Measurements from ENCODE around the gene MRPL46. TPM values are rescaled to one million over a fixed set of nuclear protein-coding genes. Genes with fewer than 3 reads are reported as not detected.

Gene MRPL46
- 14.2 and 16.4 TPM in 2 replicates for total RNA-seq (2012; rRNA removed)
- 24.2 and 28.1 TPM in 2 replicates for polyA plus RNA-seq (2012; rRNA removed)
- polyA plus RNA-seq (2012; cell fraction: cytosol; rRNA removed) = 17.6 and 24.4 TPM in 2 replicates
- 7.7 and 15.2 TPM in 2 replicates for polyA plus RNA-seq (2012; cell fraction: nucleus; rRNA removed; ENCODE audit: low replicate concordance)
- percentile 64 among the genes with signal in this experiment for Bru-seq, nascent RNA
- percentile 54 among the genes with signal in this experiment for BruChase-seq, experiment 1, labeled RNA remaining after a 6-hour chase
- BruChase-seq, experiment 2, labeled RNA remaining after a 2-hour chase = percentile 59 among the genes with signal in this experiment
- long read RNA-seq, transcript MRPL46-201 (4 exons, 1,019 nt) = major isoform, 24 of 29 reads
- long read RNA-seq, partial matches to known transcripts = 2 of 29 reads
- long read RNA-seq, other reads (novel, unspliced or antisense) = 3 of 29 reads

- in situ Hi-C loops (cut with MboI; ENCODE audit: low sequenced_read_pairs) = loop anchor here (5.0 kb wide), 1 partner anchor 150 kb away; no protein-coding TSS in a partner anchor
- H3K27me3 ChIP-seq (ENCODE audit: control insufficient read depth, insufficient read depth, low read length) = no peaks in the 10 kb centered on the region
- H3K4me3 ChIP-seq (ENCODE audit: insufficient read depth, low read depth, low read length) = peak within 1 kb of the TSS; percentile 68
- TF ChIP-seq FOS (IDR thresholded peaks at IDR 0.05; ENCODE audit: low read depth, low read length) (no peak), CHD1 (IDR thresholded peaks at IDR 0.05; ENCODE audit: low read depth, low read length) (peak; percentile 88; the same call in 1 of the 2 replicates), MAZ (IDR thresholded peaks at IDR 0.05; ENCODE audit: borderline replicate concordance, low read depth, low read length) (peak; percentile 52; the same call in 1 of the 2 replicates), RFX5 (IDR thresholded peaks at IDR 0.05; ENCODE audit: low read depth, low read length) (no peak), BHLHE40 (IDR thresholded peaks at IDR 0.05; ENCODE audit: low read depth, low read length) (peak; percentile 98), NFE2L2 (IDR thresholded peaks at IDR 0.05; ENCODE audit: low read depth, low read length) (no peak), SMC3 (IDR thresholded peaks at IDR 0.05; ENCODE audit: low read depth, low read length) (no peak), MXI1 (IDR thresholded peaks at IDR 0.05; ENCODE audit: borderline replicate concordance, low read depth, low read length) (peak; percentile 52; the same call in 1 of the 2 replicates), MAFK (IDR thresholded peaks at IDR 0.05; ENCODE audit: low read depth, low read length) (no peak)
- CTCF ChIA-PET = interaction anchor here (0.8 to 1.1 kb wide), 3 partner anchors 10 to 171 kb away, joined by 3 to 4 read pairs (median 4); no protein-coding TSS in a partner anchor
- intact Hi-C loops (cut with micrococcal nuclease) = no loop called here
- H3K9me3 ChIP-seq (ENCODE audit: control insufficient read depth, insufficient read depth, low read length) = no peaks in the 10 kb centered on the region
- no TSS peak for BruUV-seq (replicated peaks)
- peaks cover 7% of the 10 kb centered on the region for H3K4me1 ChIP-seq (ENCODE audit: control insufficient read depth, insufficient read depth, low read length)
- H4K20me1 ChIP-seq (ENCODE audit: insufficient read depth, low read length) = 0 out of 2 replicates have a peak, but pooled peaks cover 2% of the 10 kb centered on the region
- H3K9me1 ChIP-seq (ENCODE audit: insufficient read depth, low read length) = peaks cover 6% of the 10 kb centered on the region; the same call in 1 of the 2 replicates
- H3K79me1 ChIP-seq (ENCODE audit: low read depth in 1 of 2, low read length in 2 of 2) = peaks cover 29 to 46% of the 10 kb centered on the region in 2 experiments
- peak within 1 kb of the TSS; percentile 79 for H3K4ac ChIP-seq (ENCODE audit: low read depth, low read length)
- peak within 1 kb of the TSS; percentile 95 for H2AK9ac ChIP-seq (replicated peaks; ENCODE audit: low read depth, low read length, poor library complexity)
- H2AK5ac ChIP-seq (ENCODE audit: low read depth, low read length) = peak within 1 kb of the TSS; percentile 76
- peak within 1 kb of the TSS; percentile 88 for H3K23ac ChIP-seq (ENCODE audit: low read depth, low read length)
- H2BK15ac ChIP-seq (ENCODE audit: low read depth, low read length) = peak within 1 kb of the TSS; percentile 53; the same call in 1 of the 3 replicates
- peak within 1 kb of the TSS; percentile 78 for H4K91ac ChIP-seq (ENCODE audit: insufficient read depth, low read depth, low read length)
- peak within 1 kb of the TSS; percentile 90 for H3K18ac ChIP-seq (ENCODE audit: low read depth, low read length)
- dilution Hi-C loops (cut with HindIII; ENCODE audit: low sequenced_read_pairs, unreplicated experiment) = no loop called here
- H4K5ac ChIP-seq (ENCODE audit: low read depth, low read length) = peak within 1 kb of the TSS; percentile 91
- peak within 1 kb of the TSS; percentile 99 for H3K4me2 ChIP-seq (ENCODE audit: low read depth, low read length)
- peak within 1 kb of the TSS; percentile 99 for H2AFZ ChIP-seq (replicated peaks; ENCODE audit: low read length, poor library complexity)
- H3K9ac ChIP-seq (ENCODE audit: low read depth, low read length) = peak within 1 kb of the TSS; percentile 83
- peak within 1 kb of the TSS; percentile 97 for H2BK5ac ChIP-seq (ENCODE audit: low read depth, low read length, poor library complexity, severe bottlenecking)
- POLR2A ChIA-PET (ENCODE audit: unreplicated experiment) = no interaction called here
- 3% methylated on average over 6 of the region's 55 CpGs; no CpG with 5 or more reads in 1 of the 2 experiments for WGBS, 2 experiments (ENCODE audit: extremely low coverage in 2 of 2, insufficient read length in 1 of 2)
- peak within 1 kb of the TSS; percentile 84 for H3K14ac ChIP-seq (replicated peaks; ENCODE audit: low read depth, low read length)
- peak within 1 kb of the TSS; percentile 87 for H2BK20ac ChIP-seq (ENCODE audit: low read depth, low read length)
- DNase-seq (peak; percentile 83), ATAC-seq (ENCODE audit: low read depth) (peak; percentile 98)
- H3K56ac ChIP-seq (ENCODE audit: extremely low read depth, insufficient read depth, low read length) = peak within 1 kb of the TSS; percentile 98
- peak within 1 kb of the TSS; percentile 93 for H2BK120ac ChIP-seq (ENCODE audit: low read depth, low read length)
- H3K27ac ChIP-seq (ENCODE audit: insufficient read depth, low read length) = peak within 1 kb of the TSS; percentile 77
- H3K36me3 ChIP-seq (ENCODE audit: control insufficient read depth, insufficient read depth, low read length) = peaks cover 13% of the 10 kb centered on the region
- H4K8ac ChIP-seq (ENCODE audit: low read depth in 2 of 2, low read length in 2 of 2) = peak within 1 kb of the TSS; percentile 44 to 97
Measured at GRCh38 chr15:88467073-88467934, at the start of gene MRPL46, which contains the start of gene MRPS11. MRPL46 (minus strand) TSS chr15:88467388; CDS start chr15:88467377, 11 bp downstream. MRPS11 (plus strand) TSS chr15:88467708; CDS start chr15:88467718, 10 bp downstream.
